Testis (tissue), 3 donors: Measurements from ENCODE around the gene FMNL2. TPM values are rescaled to one million over a fixed set of nuclear protein-coding genes. Genes with fewer than 3 reads are reported as not detected.

ENCODE experiments used
- DNase-seq: peaks from one replicate; pipeline ENCODE4 v3.0.0-alpha.2; 2019
- H3K27ac ChIP-seq, 2 donors: fragments of 200-600 bp; sonication (generic); one replicate each; pipeline ENCODE4 v1.5.1; 2019
- H3K27me3 ChIP-seq: fragments of 200-600 bp; sonication (generic); one replicate; pipeline ENCODE4 v1.5.1; 2019
- H3K36me3 ChIP-seq: fragments of 200-600 bp; sonication (generic); one replicate; pipeline ENCODE4 v1.5.1; 2017; ENCODE audit warnings: low read depth; ENCODE audit errors: missing control alignments
- H3K4me1 ChIP-seq: fragments of 200-600 bp; sonication (generic); one replicate; pipeline ENCODE4 v1.5.1; 2019
- H3K4me3 ChIP-seq, 2 donors: fragments of 200-600 bp; sonication (generic); one replicate each; pipeline ENCODE4 v1.5.1; 2017 to 2019
- H3K9me3 ChIP-seq: fragments of 200-600 bp; sonication (generic); one replicate; pipeline ENCODE4 v1.5.1; 2017
- CTCF ChIP-seq, 3 experiments: fragments of 450-650 bp in 2 of 3; fragments of 200-600 bp in 1 of 3; sonication (generic) in 1 of 3; IDR thresholded peaks; one replicate each; pipeline ENCODE4 v1.5.1; 2016 to 2019; ENCODE audit warnings: antibody characterized with exemption in 3 of 3, mild to moderate bottlenecking in 2 of 3, moderate library complexity in 1 of 3
- POLR2A ChIP-seq: fragments of 450-650 bp; IDR thresholded peaks from one replicate; pipeline ENCODE4 v1.6.1; 2017; ENCODE audit warnings: antibody characterized with exemption, mild to moderate bottlenecking, moderate library complexity
- WGBS, 2 donors: methylation state at CpG; one replicate each; pipeline ENCODE4 v1.1.5; 2018; 5-methylcytosine and 5-hydroxymethylcytosine counted together
- intact Hi-C: fragments of 100-400 bp; cut with DNase I; formaldehyde crosslinking; loops from one replicate; pipeline ENCODE4 v1.15.1; 2023; ENCODE audit warnings: low total_unique reads
- polyA plus RNA-seq: library from polyadenylated mRNA; stranded (reverse); fragments of 350-450 nt; fragmentation: Illumina TruSeq; extraction: RNeasy Lipid Tissue Mini Kit (QIAGEN cat#74804); gene quantifications from one replicate; pipeline ENCODE4 v1.2.3, GENCODE V29; 2014; ENCODE audit warnings: low read depth, low replicate concordance; ENCODE audit not compliant: insufficient read depth
- total RNA-seq, 2 donors: library from RNA; depleted of rRNA; stranded (reverse); fragments of >200 nt; gene quantifications; one replicate each; pipeline ENCODE4 v1.2.3, GENCODE V29; 2016

Gene FMNL2
- total and polyA plus RNA-seq, 3 donors from 2014 or later = 15.4 to 19.8 (median 16.8) TPM

GRCh38 chr2:152509772-152510491, 175.0 kb downstream of the FMNL2 start:
- intact Hi-C loops = no loop called here
- no peak for DNase-seq
- Histone ChIP-seq H3K9me3 (no peaks in the 10 kb centered on the region), H3K36me3 (no peaks in the 10 kb centered on the region), H3K4me3 (no peak overlapping the region), H3K27me3 (no peaks in the 10 kb centered on the region), H3K4me1 (peaks cover 3% of the 10 kb centered on the region), H3K27ac (no peak overlapping the region)
- 97 to 99% methylated on average over 3 of the region's 3 CpGs for WGBS, 2 donors
- TF ChIP-seq CTCF (IDR thresholded peaks at IDR 0.05) = no peak

GRCh38 chr2:152510621-152511020, 175.6 kb downstream of the FMNL2 start:
- Histone ChIP-seq H3K9me3 (no peaks in the 10 kb centered on the region), H3K36me3 (no peaks in the 10 kb centered on the region), H3K27ac (no peak overlapping the region), H3K27me3 (no peaks in the 10 kb centered on the region), H3K4me1 (peaks cover under 1% of the 10 kb centered on the region), H3K4me3 (no peak overlapping the region)
- no peak for TF ChIP-seq POLR2A
- no peak for TF ChIP-seq CTCF (IDR thresholded peaks at IDR 0.05)
- intact Hi-C loops = no loop called here
- no peak for DNase-seq
- 82 to 95% methylated on average over 5 of the region's 5 CpGs for WGBS, 2 donors

DNA sequence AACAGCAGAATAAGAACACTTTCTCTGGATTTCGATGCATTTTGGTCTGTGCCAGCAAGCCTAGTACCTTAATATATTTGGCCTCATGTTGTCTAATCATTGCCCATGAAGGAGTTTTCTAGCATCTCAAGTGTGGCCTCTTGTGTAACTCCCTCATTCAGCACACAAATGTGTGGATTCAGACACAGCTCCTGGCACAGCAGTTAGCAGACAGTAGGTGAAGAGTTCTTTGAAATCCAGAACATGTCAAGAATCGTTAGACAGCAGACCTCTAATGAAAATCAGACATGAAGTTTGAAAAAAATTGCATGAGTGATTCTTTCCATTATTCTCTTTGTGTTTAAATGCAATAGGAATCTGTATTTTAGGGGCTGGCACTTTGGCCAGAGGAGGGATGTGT, 177.0 kb downstream of the FMNL2 start:
- Histone ChIP-seq H3K4me3 (no peak overlapping the region), H3K4me1 (no peaks in the 10 kb centered on the region), H3K27me3 (no peaks in the 10 kb centered on the region), H3K36me3 (no peaks in the 10 kb centered on the region), H3K9me3 (no peaks in the 10 kb centered on the region), H3K27ac (no peak overlapping the region)
- DNase-seq = no peak
- intact Hi-C loops = no loop called here
- WGBS, 2 donors = 92 to 93% methylated on average over 2 of the region's 2 CpGs
- TF ChIP-seq CTCF (IDR thresholded peaks at IDR 0.05) (no peak), POLR2A (no peak)

DNA sequence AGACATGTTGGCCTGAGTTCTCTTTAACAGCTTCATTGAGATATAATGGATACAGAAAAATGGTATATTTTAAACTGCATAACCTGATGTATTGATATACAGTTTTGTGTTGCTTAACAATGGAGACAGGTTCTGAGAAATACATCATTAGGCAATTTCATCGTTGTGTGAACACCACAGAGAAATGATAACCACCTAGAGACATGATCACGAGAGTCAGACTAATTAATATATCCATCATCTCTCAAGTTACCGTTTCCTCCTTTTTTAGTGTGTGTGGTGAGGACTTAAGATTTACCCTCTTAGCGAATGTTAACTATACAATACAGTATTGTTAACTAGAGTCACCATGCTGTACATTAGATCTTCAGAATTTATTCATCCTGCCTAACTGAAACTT, 178.1 kb downstream of the FMNL2 start:
- H3K27ac ChIP-seq = no peak overlapping the region
- 91 to 96% methylated on average over 4 of the region's 4 CpGs for WGBS, 2 donors
- no peak for DNase-seq
- no peaks in the 10 kb centered on the region for H3K4me1 ChIP-seq
- no peaks in the 10 kb centered on the region for H3K36me3 ChIP-seq
- TF ChIP-seq POLR2A (no peak), CTCF (IDR thresholded peaks at IDR 0.05) (no peak)
- intact Hi-C loops = no loop called here
- H3K4me3 ChIP-seq = no peak overlapping the region
- H3K27me3 ChIP-seq = no peaks in the 10 kb centered on the region
- H3K9me3 ChIP-seq = no peaks in the 10 kb centered on the region

DNA sequence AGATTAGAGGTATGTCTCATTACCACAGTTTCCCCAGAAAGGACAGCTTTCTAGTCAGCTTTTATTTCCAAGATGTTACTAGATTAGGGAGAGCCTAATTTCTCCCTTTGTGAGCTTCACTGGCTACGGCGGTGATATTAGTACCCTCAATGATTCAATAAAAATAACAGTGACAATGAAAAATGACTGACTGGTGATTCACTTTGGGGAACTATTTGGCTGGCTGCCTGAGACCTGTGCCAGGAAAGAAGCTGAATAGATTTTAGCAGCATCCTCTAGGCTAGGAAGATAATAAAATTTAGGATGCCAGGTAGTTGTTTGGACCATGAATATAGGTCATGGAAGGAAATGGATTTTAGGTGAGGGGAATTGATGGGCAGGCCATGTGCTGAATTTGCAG, 178.7 kb downstream of the FMNL2 start:
- H3K4me3 ChIP-seq = no peak overlapping the region
- DNase-seq = no peak
- TF ChIP-seq CTCF (IDR thresholded peaks at IDR 0.05) = no peak
- TF ChIP-seq POLR2A = no peak
- H3K4me1 ChIP-seq = peaks cover 4% of the 10 kb centered on the region
- WGBS, 2 donors = 66 to 74% methylated on average over 2 of the region's 2 CpGs
- H3K27ac ChIP-seq = no peak overlapping the region
- no peaks in the 10 kb centered on the region for H3K27me3 ChIP-seq
- H3K9me3 ChIP-seq = no peaks in the 10 kb centered on the region
- H3K36me3 ChIP-seq = no peaks in the 10 kb centered on the region
- intact Hi-C loops = no loop called here
